ENCODE measurements around the gene EEPD1.

DNA sequence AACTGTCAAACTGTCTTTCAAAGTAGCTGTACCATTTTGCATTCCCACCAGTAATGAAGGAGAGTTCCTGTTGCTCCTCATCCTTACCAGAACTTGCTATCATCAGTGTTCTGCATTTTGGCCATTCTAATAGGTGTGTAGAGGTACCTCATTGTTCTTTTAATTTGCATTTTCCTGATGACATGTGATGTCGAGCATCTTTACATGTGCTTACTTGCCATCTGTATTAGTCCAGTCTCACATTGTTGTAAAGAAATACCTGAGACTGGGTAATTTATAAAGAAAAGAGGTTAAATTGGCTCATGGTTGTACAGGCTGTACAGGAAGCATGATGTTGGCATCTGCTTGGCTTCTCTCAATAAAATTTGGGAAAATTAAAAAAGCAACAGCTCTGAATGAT, 38.7 kb upstream of the EEPD1 start:
- TF ChIP-seq, protein P1, sequence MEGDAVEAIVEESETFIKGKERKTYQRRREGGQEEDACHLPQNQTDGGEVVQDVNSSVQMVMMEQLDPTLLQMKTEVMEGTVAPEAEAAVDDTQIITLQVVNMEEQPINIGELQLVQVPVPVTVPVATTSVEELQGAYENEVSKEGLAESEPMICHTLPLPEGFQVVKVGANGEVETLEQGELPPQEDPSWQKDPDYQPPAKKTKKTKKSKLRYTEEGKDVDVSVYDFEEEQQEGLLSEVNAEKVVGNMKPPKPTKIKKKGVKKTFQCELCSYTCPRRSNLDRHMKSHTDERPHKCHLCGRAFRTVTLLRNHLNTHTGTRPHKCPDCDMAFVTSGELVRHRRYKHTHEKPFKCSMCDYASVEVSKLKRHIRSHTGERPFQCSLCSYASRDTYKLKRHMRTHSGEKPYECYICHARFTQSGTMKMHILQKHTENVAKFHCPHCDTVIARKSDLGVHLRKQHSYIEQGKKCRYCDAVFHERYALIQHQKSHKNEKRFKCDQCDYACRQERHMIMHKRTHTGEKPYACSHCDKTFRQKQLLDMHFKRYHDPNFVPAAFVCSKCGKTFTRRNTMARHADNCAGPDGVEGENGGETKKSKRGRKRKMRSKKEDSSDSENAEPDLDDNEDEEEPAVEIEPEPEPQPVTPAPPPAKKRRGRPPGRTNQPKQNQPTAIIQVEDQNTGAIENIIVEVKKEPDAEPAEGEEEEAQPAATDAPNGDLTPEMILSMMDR (IDR thresholded peaks at IDR 0.05) = no peak
- TF ChIP-seq POLR2A (IDR thresholded peaks at IDR 0.05) = no peak
